ENCODE data around the gene DNM2. TPM values are rescaled to one million over a fixed set of nuclear protein-coding genes. Genes with fewer than 3 reads are reported as not detected.

The DNM2 gene
- total RNA-seq, 1 donor from 2014 or later: 129 TPM

GRCh38 chr19:10766671-10767201, 48.9 kb downstream of the DNM2 start:
- peak; percentile 26 for DNase-seq (ENCODE audit: low read depth)
- H3K9me3 Mint-ChIP-seq (ENCODE audit: unreplicated experiment): no peaks in the 10 kb centered on the region
- TF ChIP-seq EZH2 (IDR thresholded peaks at IDR 0.05; ENCODE audit: insufficient read depth, low read length): no peak
- TF ChIP-seq CTCF (IDR thresholded peaks at IDR 0.05; ENCODE audit: insufficient read depth, low read depth, low read length): no peak
- H3K27ac ChIP-seq (ENCODE audit: low read depth, low read length): no peak overlapping the region
- no peaks in the 10 kb centered on the region for H3K9me3 ChIP-seq (ENCODE audit: insufficient read depth, low read depth, low read length)
- H3K36me3 ChIP-seq (ENCODE audit: insufficient read depth, low read length): no peaks in the 10 kb centered on the region
- H3K4me3 Mint-ChIP-seq (ENCODE audit: unreplicated experiment): no peak overlapping the region
- H2AFZ ChIP-seq (ENCODE audit: low read depth, low read length): no peak overlapping the region
- peaks cover 16% of the 10 kb centered on the region for H3K4me1 Mint-ChIP-seq (ENCODE audit: low read depth, unreplicated experiment)
- H3K4me1 ChIP-seq (ENCODE audit: insufficient read depth, low read length): peaks cover 9% of the 10 kb centered on the region
- no peak for FAIRE-seq
- H3K4me2 ChIP-seq (ENCODE audit: low read length): peak overlapping the region; percentile 27
- no peaks in the 10 kb centered on the region for H3K27me3 ChIP-seq (ENCODE audit: insufficient read depth, low read length)
- H3K79me2 ChIP-seq (ENCODE audit: insufficient read depth, low read length): peaks cover 71% of the 10 kb centered on the region
- no peak overlapping the region for H3K4me3 ChIP-seq (ENCODE audit: insufficient read depth, low read depth, low read length)
- H3K27ac Mint-ChIP-seq (ENCODE audit: unreplicated experiment): no peak overlapping the region
- H3K36me3 Mint-ChIP-seq (ENCODE audit: low read depth, unreplicated experiment): peaks cover 11% of the 10 kb centered on the region
- H3K9ac ChIP-seq (ENCODE audit: low read length): peak overlapping the region; percentile 46
- no peaks in the 10 kb centered on the region for H3K27me3 Mint-ChIP-seq (ENCODE audit: low read depth, unreplicated experiment)
- H4K20me1 ChIP-seq (ENCODE audit: insufficient read depth, low read length): peaks cover 89% of the 10 kb centered on the region

GRCh38 chr19:10767726-10768125, 49.8 kb downstream of the DNM2 start:
- Histone ChIP-seq H3K4me1 (ENCODE audit: insufficient read depth, low read length) (peaks cover 9% of the 10 kb centered on the region), H3K9ac (ENCODE audit: low read length) (no peak overlapping the region), H3K4me2 (ENCODE audit: low read length) (no peak overlapping the region), H3K4me3 (ENCODE audit: insufficient read depth, low read depth, low read length) (no peak overlapping the region), H4K20me1 (ENCODE audit: insufficient read depth, low read length) (peaks cover 87% of the 10 kb centered on the region), H2AFZ (ENCODE audit: low read depth, low read length) (no peak overlapping the region), H3K9me3 (ENCODE audit: insufficient read depth, low read depth, low read length) (no peaks in the 10 kb centered on the region), H3K79me2 (ENCODE audit: insufficient read depth, low read length) (peaks cover 65% of the 10 kb centered on the region), H3K36me3 (ENCODE audit: insufficient read depth, low read length) (peaks cover 4% of the 10 kb centered on the region), H3K27me3 (ENCODE audit: insufficient read depth, low read length) (no peaks in the 10 kb centered on the region), H3K27ac (ENCODE audit: low read depth, low read length) (no peak overlapping the region)
- no peak for TF ChIP-seq CTCF (IDR thresholded peaks at IDR 0.05; ENCODE audit: insufficient read depth, low read depth, low read length)
- TF ChIP-seq EZH2 (IDR thresholded peaks at IDR 0.05; ENCODE audit: insufficient read depth, low read length): no peak
- H3K27me3 Mint-ChIP-seq (ENCODE audit: low read depth, unreplicated experiment): no peaks in the 10 kb centered on the region
- FAIRE-seq: no peak
- H3K4me3 Mint-ChIP-seq (ENCODE audit: unreplicated experiment): no peak overlapping the region
- H3K27ac Mint-ChIP-seq (ENCODE audit: unreplicated experiment): no peak overlapping the region
- peaks cover 13% of the 10 kb centered on the region for H3K36me3 Mint-ChIP-seq (ENCODE audit: low read depth, unreplicated experiment)
- H3K4me1 Mint-ChIP-seq (ENCODE audit: low read depth, unreplicated experiment): peaks cover 16% of the 10 kb centered on the region
- H3K9me3 Mint-ChIP-seq (ENCODE audit: unreplicated experiment): no peaks in the 10 kb centered on the region
- no peak for DNase-seq (ENCODE audit: low read depth)

GRCh38 chr19:10768369-10768768, 50.5 kb downstream of the DNM2 start:
- Histone ChIP-seq H3K79me2 (ENCODE audit: insufficient read depth, low read length) (peaks cover 65% of the 10 kb centered on the region), H3K4me2 (ENCODE audit: low read length) (no peak overlapping the region), H2AFZ (ENCODE audit: low read depth, low read length) (no peak overlapping the region), H3K4me1 (ENCODE audit: insufficient read depth, low read length) (peaks cover 9% of the 10 kb centered on the region), H3K9ac (ENCODE audit: low read length) (no peak overlapping the region), H3K4me3 (ENCODE audit: insufficient read depth, low read depth, low read length) (no peak overlapping the region), H4K20me1 (ENCODE audit: insufficient read depth, low read length) (peaks cover 85% of the 10 kb centered on the region), H3K27me3 (ENCODE audit: insufficient read depth, low read length) (no peaks in the 10 kb centered on the region), H3K9me3 (ENCODE audit: insufficient read depth, low read depth, low read length) (no peaks in the 10 kb centered on the region), H3K36me3 (ENCODE audit: insufficient read depth, low read length) (peaks cover 5% of the 10 kb centered on the region), H3K27ac (ENCODE audit: low read depth, low read length) (no peak overlapping the region)
- TF ChIP-seq CTCF (IDR thresholded peaks at IDR 0.05; ENCODE audit: insufficient read depth, low read depth, low read length): no peak
- no peak for TF ChIP-seq EZH2 (IDR thresholded peaks at IDR 0.05; ENCODE audit: insufficient read depth, low read length)
- no peaks in the 10 kb centered on the region for H3K27me3 Mint-ChIP-seq (ENCODE audit: low read depth, unreplicated experiment)
- H3K4me1 Mint-ChIP-seq (ENCODE audit: low read depth, unreplicated experiment): peaks cover 16% of the 10 kb centered on the region
- no peak overlapping the region for H3K27ac Mint-ChIP-seq (ENCODE audit: unreplicated experiment)
- no peak overlapping the region for H3K4me3 Mint-ChIP-seq (ENCODE audit: unreplicated experiment)
- H3K9me3 Mint-ChIP-seq (ENCODE audit: unreplicated experiment): no peaks in the 10 kb centered on the region
- FAIRE-seq: no peak
- DNase-seq (ENCODE audit: low read depth): no peak
- peaks cover 13% of the 10 kb centered on the region for H3K36me3 Mint-ChIP-seq (ENCODE audit: low read depth, unreplicated experiment)

Data from astrocyte (in vitro differentiated cells and primary cell).